HG02981 (cell line): ENCODE measurements around the gene C2CD4C.
"Not testable (repeated sequence)": the region's sequence is repeated elsewhere in the genome, so short reads cannot be mapped to it uniquely, and the experiment has no call there.

ENCODE experiments used
- ATAC-seq: cut with Tn5 transposase; IDR thresholded peaks from one replicate; pipeline ENCODE4 v1.9.1; 2021; ENCODE audit warnings: mild to moderate bottlenecking, moderate library complexity; ENCODE audit not compliant: unreplicated experiment

Gene C2CD4C

GRCh38 chr19:418761-419671 lies 10.1 kb upstream of the C2CD4C start:
- ATAC-seq = no peak

- no peak for ATAC-seq
Measured at GRCh38 chr19:416416-416815, 7.5 kb upstream of the C2CD4C start.

GRCh38 chr19:415292-415691 lies 6.3 kb upstream of the C2CD4C start:
- ATAC-seq = no peak

GRCh38 chr19:413756-414420 lies 4.9 kb upstream of the C2CD4C start:
- no peak for ATAC-seq

- no peak for ATAC-seq
Measured at GRCh38 chr19:412356-413355, 3.7 kb upstream of the C2CD4C start.

- no peak for ATAC-seq
Measured at GRCh38 chr19:411723-412355, 2.9 kb upstream of the C2CD4C start.

GRCh38 chr19:411121-411722 lies 2.3 kb upstream of the C2CD4C start:
- not testable (repeated sequence) for ATAC-seq

GRCh38 chr19:410243-410781 lies 1.4 kb upstream of the C2CD4C start:
- ATAC-seq = no peak

GRCh38 chr19:409516-410242 lies 732 bp upstream of the C2CD4C start:
- ATAC-seq = no peak

GRCh38 chr19:408441-408901 lies 476 bp downstream of the C2CD4C start:
- ATAC-seq = no peak

GRCh38 chr19:407511-408440 lies 1.2 kb downstream of the C2CD4C start:
- ATAC-seq = no peak

- no peak for ATAC-seq
Measured at GRCh38 chr19:406971-407510, 1.9 kb downstream of the C2CD4C start.

GRCh38 chr19:406135-406781 lies 2.7 kb downstream of the C2CD4C start:
- no peak for ATAC-seq

GRCh38 chr19:405121-405965 lies 3.6 kb downstream of the C2CD4C start:
- ATAC-seq = no peak

- ATAC-seq = no peak
Measured at GRCh38 chr19:403221-404027, 5.5 kb downstream of the C2CD4C start.
